Spleen (tissue), 11 donors: ENCODE results near the gene MRPS25. TPM values are rescaled to one million over a fixed set of nuclear protein-coding genes. Genes with fewer than 3 reads are reported as not detected.

Experiments
- DNase-seq: peaks from one replicate; pipeline ENCODE4 v3.0.0-alpha.2; 2020
- H3K27ac ChIP-seq, 8 donors: fragments of 200-600 bp; sonication (generic) in 7 of 8; 1 replicate in 4 of 8; 2 replicates in 4 of 8; pipeline versions ENCODE4 v1.5.0 to v1.8.0; 2016 to 2021; ENCODE audit warnings: inconsistent platforms in 4 of 8, mild to moderate bottlenecking in 4 of 8, moderate library complexity in 1 of 8
- H3K27me3 ChIP-seq, 7 donors: fragments of 200-600 bp; sonication (generic) in 6 of 7; replicated peaks in 1 of 7; 1 replicate in 4 of 7; 2 replicates in 3 of 7; pipeline versions ENCODE4 v1.5.0 to v1.8.0; 2016 to 2021; ENCODE audit warnings: inconsistent platforms in 3 of 7, mild to moderate bottlenecking in 1 of 7
- H3K36me3 ChIP-seq, 6 donors: fragments of 200-600 bp; sonication (generic) in 5 of 6; 1 replicate in 4 of 6; 2 replicates in 2 of 6; pipeline versions ENCODE4 v1.5.0 to v1.8.0; 2016 to 2021; ENCODE audit warnings: inconsistent platforms in 2 of 6
- H3K4me1 ChIP-seq, 6 donors: fragments of 200-600 bp; sonication (generic) in 5 of 6; 1 replicate in 3 of 6; 2 replicates in 3 of 6; pipeline versions ENCODE4 v1.5.0 to v1.8.0; 2016 to 2021; ENCODE audit warnings: inconsistent platforms in 3 of 6
- H3K4me3 ChIP-seq, 8 donors: fragments of 200-600 bp; sonication (generic) in 7 of 8; 1 replicate in 4 of 8; 2 replicates in 4 of 8; pipeline versions ENCODE4 v1.5.0 to v1.8.0; 2016 to 2021; ENCODE audit warnings: inconsistent platforms in 4 of 8, mild to moderate bottlenecking in 4 of 8, moderate library complexity in 2 of 8
- H3K9me3 ChIP-seq, 8 donors: fragments of 200-600 bp; sonication (generic) in 7 of 8; 1 replicate in 4 of 8; 2 replicates in 4 of 8; pipeline versions ENCODE4 v1.5.0 to v1.8.0; 2016 to 2021; ENCODE audit warnings: inconsistent platforms in 4 of 8
- POLR2A ChIP-seq, 3 donors: fragments of 450-650 bp; IDR thresholded peaks; one replicate each; pipeline ENCODE4 v1.5.1; 2017; ENCODE audit warnings: antibody characterized with exemption in 3 of 3, mild to moderate bottlenecking in 1 of 3
- POLR2AphosphoS5 ChIP-seq, 3 donors: sonication (generic); formaldehyde crosslinking; IDR thresholded peaks; one replicate each; pipeline ENCODE4 v1.5.1; 2017; ENCODE audit warnings: antibody characterized with exemption in 3 of 3
- WGBS, 5 donors: extraction: QIAGEN DNeasy Blood & Tissue Kit in 3 of 5; methylation state at CpG; one replicate each; pipeline versions ENCODE4 v1.1.5 to v1.1.7; 2013 to 2018; 5-methylcytosine and 5-hydroxymethylcytosine counted together
- intact Hi-C: fragments of 100-400 bp; cut with DNase I; formaldehyde crosslinking; loops from one replicate; pipeline ENCODE4 v1.15.0; 2023; ENCODE audit warnings: low total_unique reads
- polyA plus RNA-seq, 3 donors: library from polyadenylated mRNA; stranded (reverse); fragments of 200-250 nt; gene quantifications; one replicate each; pipeline ENCODE4 v1.2.1, GENCODE V29; 2013
- total RNA-seq, 7 donors: library from RNA; depleted of rRNA in 3 of 7; stranded (reverse); fragments of >200 nt in 3 of 7; fragmentation: NEBNext Ultra II Directional in 4 of 7; extraction: Animal tissue kit (Norgen Biotek cat#: 25700) in 4 of 7; gene quantifications; one replicate each; pipeline versions ENCODE4 v1.1.0 to v1.2.1, GENCODE V29; 2016 to 2021
- TF ChIP-seq, protein P1 (sequence below), 11 experiments: fragments of 200-600 bp in 7 of 11; fragments of 450-650 bp in 4 of 11; sonication (generic) in 4 of 11; IDR thresholded peaks in 8 of 11; conservative IDR thresholded peaks in 3 of 11; 1 replicate in 7 of 11; 2 replicates in 4 of 11; pipeline versions ENCODE4 v1.4.0 to v1.8.0; 2016 to 2021; ENCODE audit warnings: antibody characterized with exemption in 11 of 11, inconsistent platforms in 4 of 11, mild to moderate bottlenecking in 1 of 11
- donor health status: healthy with polysubstance abuse.
- donor health status: DM: no; HTN: no; CAD: no; lungs with moderate emphysema.
- donor health status: DM: no; HTN: no; CAD: no.
- donor health status: Bipolar disorder and iron deficiency.
- donor health status: healthy.
- donor health status: DM: no; HTN: no; CAD: no.
- donor health status: DM: yes; HTN: yes; CAD: no.

MRPS25 gene
- total and polyA plus RNA-seq, 10 donors: 23.8 to 85.1 (median 56.8) TPM

DNA sequence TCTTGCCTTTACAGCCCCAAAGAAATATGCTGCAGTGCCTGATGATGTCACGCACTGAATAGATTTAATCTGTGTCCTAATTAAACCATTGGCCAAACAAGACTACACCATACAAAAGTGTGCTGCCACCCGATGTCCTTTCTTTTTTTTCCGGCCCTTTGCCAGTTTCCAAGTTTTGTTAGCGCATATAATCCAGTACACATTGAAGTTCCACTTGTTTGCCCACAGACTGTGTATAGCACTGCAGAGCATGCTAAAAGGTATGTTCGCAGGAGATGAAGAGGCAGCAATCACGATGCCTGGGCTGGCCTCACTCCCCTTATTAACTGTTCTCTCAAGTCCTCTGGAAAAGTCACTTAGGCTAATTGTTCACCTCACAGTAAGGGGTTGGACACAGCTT lies 26.8 kb downstream of the MRPS25 start:
- DNase-seq: no peak
- Histone ChIP-seq H3K4me1 (peaks cover 0 to 5% (median 2%) of the 10 kb centered on the region in 6 donors), H3K27ac (no peak overlapping the region), H3K9me3 (no peaks in the 10 kb centered on the region), H3K27me3 (no peaks in the 10 kb centered on the region), H3K4me3 (no peak overlapping the region), H3K36me3 (peaks cover 0 to 100% (median 90%) of the 10 kb centered on the region in 6 donors)
- WGBS, 5 donors: 94 to 97% (median 96%) methylated on average over 6 of the region's 6 CpGs
- TF ChIP-seq POLR2A (IDR thresholded peaks at IDR 0.05): no peak
- TF ChIP-seq, protein P1, sequence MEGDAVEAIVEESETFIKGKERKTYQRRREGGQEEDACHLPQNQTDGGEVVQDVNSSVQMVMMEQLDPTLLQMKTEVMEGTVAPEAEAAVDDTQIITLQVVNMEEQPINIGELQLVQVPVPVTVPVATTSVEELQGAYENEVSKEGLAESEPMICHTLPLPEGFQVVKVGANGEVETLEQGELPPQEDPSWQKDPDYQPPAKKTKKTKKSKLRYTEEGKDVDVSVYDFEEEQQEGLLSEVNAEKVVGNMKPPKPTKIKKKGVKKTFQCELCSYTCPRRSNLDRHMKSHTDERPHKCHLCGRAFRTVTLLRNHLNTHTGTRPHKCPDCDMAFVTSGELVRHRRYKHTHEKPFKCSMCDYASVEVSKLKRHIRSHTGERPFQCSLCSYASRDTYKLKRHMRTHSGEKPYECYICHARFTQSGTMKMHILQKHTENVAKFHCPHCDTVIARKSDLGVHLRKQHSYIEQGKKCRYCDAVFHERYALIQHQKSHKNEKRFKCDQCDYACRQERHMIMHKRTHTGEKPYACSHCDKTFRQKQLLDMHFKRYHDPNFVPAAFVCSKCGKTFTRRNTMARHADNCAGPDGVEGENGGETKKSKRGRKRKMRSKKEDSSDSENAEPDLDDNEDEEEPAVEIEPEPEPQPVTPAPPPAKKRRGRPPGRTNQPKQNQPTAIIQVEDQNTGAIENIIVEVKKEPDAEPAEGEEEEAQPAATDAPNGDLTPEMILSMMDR (IDR thresholded peaks at IDR 0.05 in 8 of 11, conservative IDR thresholded peaks at IDR 0.05 in 3 of 11): no peak
- no peak for TF ChIP-seq POLR2AphosphoS5 (IDR thresholded peaks at IDR 0.05)
- intact Hi-C loops: no loop called here

DNA sequence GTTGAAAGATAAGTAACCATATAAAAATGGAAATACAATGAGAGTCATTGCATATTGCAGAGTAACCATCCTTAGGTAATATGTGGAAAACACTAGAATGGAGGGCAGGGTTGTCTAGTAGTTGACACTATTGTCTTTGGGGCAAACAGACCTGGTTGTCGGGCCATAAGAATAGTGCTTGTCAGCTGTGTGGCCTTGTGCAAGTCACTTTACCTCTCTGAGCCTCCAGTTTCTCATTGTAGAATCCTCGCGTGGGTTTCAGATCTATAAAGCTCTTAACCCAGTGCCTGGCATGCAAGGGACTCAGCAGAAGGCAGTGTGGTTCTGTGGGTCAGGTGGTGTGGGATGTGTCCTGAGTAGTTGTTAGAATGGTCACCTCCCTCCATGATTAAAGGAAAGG lies 32.0 kb downstream of the MRPS25 start:
- no peak for DNase-seq
- no peak overlapping the region for H3K27ac ChIP-seq
- TF ChIP-seq POLR2A (IDR thresholded peaks at IDR 0.05): no peak
- TF ChIP-seq, protein P1 (IDR thresholded peaks at IDR 0.05 in 8 of 11, conservative IDR thresholded peaks at IDR 0.05 in 3 of 11): no peak
- no peak for TF ChIP-seq POLR2AphosphoS5 (IDR thresholded peaks at IDR 0.05)
- H3K27me3 ChIP-seq: no peaks in the 10 kb centered on the region
- peaks cover 2 to 100% (median 94%) of the 10 kb centered on the region in 6 donors for H3K36me3 ChIP-seq
- WGBS, 5 donors: 78 to 97% (median 95%) methylated on average over 3 of the region's 3 CpGs
- no peak overlapping the region for H3K4me3 ChIP-seq
- H3K9me3 ChIP-seq: no peaks in the 10 kb centered on the region
- intact Hi-C loops: no loop called here
- no peaks in the 10 kb centered on the region for H3K4me1 ChIP-seq

DNA sequence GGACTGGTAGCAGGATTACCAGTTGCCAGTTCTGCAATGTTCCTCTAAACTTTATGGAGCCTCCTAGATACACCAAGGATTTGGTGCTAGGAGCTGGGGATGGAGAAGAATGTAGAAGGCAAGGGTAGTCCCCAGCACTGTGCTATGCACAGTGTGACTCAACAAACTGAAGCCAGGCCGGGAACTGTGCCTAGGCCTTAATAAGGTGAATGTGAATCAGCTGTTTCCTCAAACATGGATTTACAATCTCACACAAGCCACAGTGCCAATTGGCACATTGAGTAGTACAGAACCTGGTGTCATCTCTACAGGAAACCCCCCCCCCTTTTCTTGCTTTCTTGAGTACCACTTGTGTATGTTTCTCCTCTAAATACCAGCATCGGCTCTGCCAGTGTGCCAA lies 32.5 kb downstream of the MRPS25 start:
- H3K4me1 ChIP-seq: no peaks in the 10 kb centered on the region
- H3K4me3 ChIP-seq: no peak overlapping the region
- no peak overlapping the region for H3K27ac ChIP-seq
- no peaks in the 10 kb centered on the region for H3K27me3 ChIP-seq
- H3K36me3 ChIP-seq: peaks cover 2 to 100% (median 94%) of the 10 kb centered on the region in 6 donors
- 86 to 92% (median 89%) methylated on average over 2 of the region's 2 CpGs for WGBS, 5 donors
- DNase-seq: no peak
- H3K9me3 ChIP-seq: no peaks in the 10 kb centered on the region
- no peak for TF ChIP-seq POLR2A (IDR thresholded peaks at IDR 0.05)
- TF ChIP-seq, protein P1 (IDR thresholded peaks at IDR 0.05 in 8 of 11, conservative IDR thresholded peaks at IDR 0.05 in 3 of 11): no peak
- intact Hi-C loops: no loop called here

DNA sequence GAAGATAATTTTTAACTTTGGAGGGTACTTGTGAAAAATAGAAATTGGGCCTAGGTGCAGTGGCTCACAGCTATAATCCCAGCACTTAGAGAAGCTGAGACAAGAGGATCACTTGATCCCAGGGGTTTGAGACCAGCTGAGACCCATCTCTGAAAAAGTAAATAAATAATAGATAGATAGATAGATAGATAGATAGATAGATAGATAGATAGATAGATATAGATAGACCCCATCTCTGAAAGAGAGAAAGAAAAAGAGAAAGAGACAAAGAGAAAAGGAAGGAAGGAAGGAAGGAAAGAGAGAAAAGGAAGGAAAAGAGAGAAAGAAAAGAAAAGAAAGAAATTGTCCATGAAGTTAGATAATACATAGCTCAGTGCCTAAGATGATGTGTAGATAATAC lies 35.5 kb downstream of the MRPS25 start:
- H3K27ac ChIP-seq: no peak overlapping the region
- no peaks in the 10 kb centered on the region for H3K9me3 ChIP-seq
- intact Hi-C loops: no loop called here
- DNase-seq: no peak
- H3K36me3 ChIP-seq: peaks cover 7 to 100% (median 92%) of the 10 kb centered on the region in 6 donors
- no peak overlapping the region for H3K4me3 ChIP-seq
- no peaks in the 10 kb centered on the region for H3K4me1 ChIP-seq
- TF ChIP-seq, protein P1 (IDR thresholded peaks at IDR 0.05 in 8 of 11, conservative IDR thresholded peaks at IDR 0.05 in 3 of 11): no peak
- TF ChIP-seq POLR2AphosphoS5 (IDR thresholded peaks at IDR 0.05): no peak
- no peak for TF ChIP-seq POLR2A (IDR thresholded peaks at IDR 0.05)
- H3K27me3 ChIP-seq: no peaks in the 10 kb centered on the region
